ENCODE data around the gene CARD9. TPM values are rescaled to one million over a fixed set of nuclear protein-coding genes. Genes with fewer than 3 reads are reported as not detected.
A peak's percentile ranks its signal among the peaks of the same experiment; 100 is the strongest.

Gene CARD9
- total RNA-seq, 1 experiment from 2014 or later: 5.6 TPM

DNA sequence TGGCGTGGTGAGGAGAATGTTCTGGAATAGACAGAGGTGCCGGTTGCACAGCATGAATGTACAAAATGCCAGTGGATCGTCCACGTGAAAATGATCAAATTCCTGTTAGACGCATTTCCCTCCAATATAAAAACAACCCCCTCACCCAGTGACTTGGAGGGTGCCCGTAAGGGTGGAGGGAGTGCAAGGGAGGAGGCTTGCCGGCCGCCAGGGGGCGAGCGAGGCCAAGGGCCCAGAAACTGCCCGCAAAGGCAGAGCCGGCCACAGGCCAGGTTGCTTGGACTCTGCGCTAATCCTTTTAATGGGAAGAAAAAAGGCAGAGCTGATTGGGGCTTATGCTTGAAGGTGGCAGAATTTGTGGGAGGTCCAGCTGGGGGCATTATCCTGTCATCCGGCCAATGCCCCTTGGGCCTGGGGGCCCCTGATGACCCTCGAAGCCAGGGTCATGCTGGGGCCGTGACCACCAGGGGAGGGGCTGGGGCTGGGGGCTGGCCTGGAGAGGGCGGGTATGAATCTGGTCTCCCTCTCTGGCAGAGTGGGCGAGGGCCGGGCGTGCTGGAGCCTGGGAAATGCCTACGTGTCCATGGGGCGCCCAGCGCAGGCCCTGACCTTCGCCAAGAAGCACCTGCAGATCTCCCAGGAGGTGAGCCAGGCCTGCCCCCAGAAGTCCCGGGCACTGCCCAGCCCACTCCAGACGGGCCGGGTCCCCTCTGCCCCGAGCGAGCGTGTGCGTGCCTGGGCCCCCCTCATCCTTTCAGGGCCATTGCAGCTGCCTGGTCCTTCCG lies 34.1 kb downstream of the CARD9 start:
- H2BK12ac ChIP-seq (ENCODE audit: insufficient read length, low read depth, low read length): no peak overlapping the region
- no peak overlapping the region; the same call in 1 of the 2 replicates for H3K14ac ChIP-seq (ENCODE audit: insufficient read depth, low read length)
- peak overlapping the region in 1 of 2 experiments; percentile 31; a peak in 1 of 5 replicates for H3K4me3 Mint-ChIP-seq
- no peaks in the 10 kb centered on the region for H3K79me1 ChIP-seq (ENCODE audit: insufficient read depth, low read depth, low read length, poor library complexity, severe bottlenecking)
- H2BK15ac ChIP-seq (ENCODE audit: low read depth, low read length): no peak overlapping the region
- H3K27ac Mint-ChIP-seq: peak overlapping the region in 1 of 3 experiments; percentile 92; a peak in 2 of 7 replicates
- no peaks in the 10 kb centered on the region for H3K27me3 ChIP-seq (ENCODE audit: insufficient read depth, low read length)
- peaks cover 6 to 17% of the 10 kb centered on the region in 2 experiments; a peak in 3 of 4 replicates for H3K4me1 Mint-ChIP-seq
- no peaks in the 10 kb centered on the region for H3K9me3 ChIP-seq (ENCODE audit: control insufficient read depth, low read depth, low read length)
- H4K91ac ChIP-seq (ENCODE audit: insufficient read length, low read depth, low read length): no peak overlapping the region
- no peak overlapping the region for H2AFZ ChIP-seq (ENCODE audit: low read length)
- no peak overlapping the region for H2BK20ac ChIP-seq (ENCODE audit: low read depth, low read length, poor library complexity, severe bottlenecking)
- no peaks in the 10 kb centered on the region; the same call in 1 of the 2 replicates for H3K27me3 Mint-ChIP-seq (ENCODE audit: low read depth)
- DNase-seq: peak; percentile 78
- no peaks in the 10 kb centered on the region for H3K9me3 Mint-ChIP-seq
- no peaks in the 10 kb centered on the region for H4K20me1 ChIP-seq (ENCODE audit: control insufficient read depth, insufficient read depth, insufficient read length)
- no peaks in the 10 kb centered on the region; a peak in 1 of 7 replicates for H3K36me3 Mint-ChIP-seq (ENCODE audit: insufficient read depth in 1 of 3, low read depth in 3 of 3)
- no CpG with 5 or more reads among the region's 32 CpGs for WGBS (ENCODE audit: extremely low coverage, insufficient read length, low lambda C conversion rate)
- H3K4ac ChIP-seq (ENCODE audit: low read depth, low read length): no peak overlapping the region
- no peak overlapping the region for H4K8ac ChIP-seq (replicated peaks; ENCODE audit: insufficient read length, low read depth, low read length)
- no peak overlapping the region for H2AK5ac ChIP-seq (ENCODE audit: insufficient read length, low read length)
- no peak overlapping the region for H3K9ac ChIP-seq (ENCODE audit: extremely low read depth, insufficient read length, low read length)
- H3T11ph ChIP-seq (ENCODE audit: low read length): no peak overlapping the region
- H3K23ac ChIP-seq (ENCODE audit: insufficient read length, low read depth, low read length): no peak overlapping the region
- H2BK120ac ChIP-seq (ENCODE audit: low read depth, low read length, poor library complexity, severe bottlenecking): no peak overlapping the region
- no peak overlapping the region for H4K5ac ChIP-seq (ENCODE audit: insufficient read length, low read depth, low read length)
- no peak overlapping the region for H3K56ac ChIP-seq (ENCODE audit: insufficient read length, low read depth, low read length)
- no peak overlapping the region for H3K4me2 ChIP-seq (ENCODE audit: insufficient read depth, insufficient read length, low read length)
- TF ChIP-seq, protein P1, sequence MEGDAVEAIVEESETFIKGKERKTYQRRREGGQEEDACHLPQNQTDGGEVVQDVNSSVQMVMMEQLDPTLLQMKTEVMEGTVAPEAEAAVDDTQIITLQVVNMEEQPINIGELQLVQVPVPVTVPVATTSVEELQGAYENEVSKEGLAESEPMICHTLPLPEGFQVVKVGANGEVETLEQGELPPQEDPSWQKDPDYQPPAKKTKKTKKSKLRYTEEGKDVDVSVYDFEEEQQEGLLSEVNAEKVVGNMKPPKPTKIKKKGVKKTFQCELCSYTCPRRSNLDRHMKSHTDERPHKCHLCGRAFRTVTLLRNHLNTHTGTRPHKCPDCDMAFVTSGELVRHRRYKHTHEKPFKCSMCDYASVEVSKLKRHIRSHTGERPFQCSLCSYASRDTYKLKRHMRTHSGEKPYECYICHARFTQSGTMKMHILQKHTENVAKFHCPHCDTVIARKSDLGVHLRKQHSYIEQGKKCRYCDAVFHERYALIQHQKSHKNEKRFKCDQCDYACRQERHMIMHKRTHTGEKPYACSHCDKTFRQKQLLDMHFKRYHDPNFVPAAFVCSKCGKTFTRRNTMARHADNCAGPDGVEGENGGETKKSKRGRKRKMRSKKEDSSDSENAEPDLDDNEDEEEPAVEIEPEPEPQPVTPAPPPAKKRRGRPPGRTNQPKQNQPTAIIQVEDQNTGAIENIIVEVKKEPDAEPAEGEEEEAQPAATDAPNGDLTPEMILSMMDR (conservative IDR thresholded peaks at IDR 0.05): peak; percentile 99
- H3K79me2 ChIP-seq (ENCODE audit: insufficient read depth, low read length): no peaks in the 10 kb centered on the region
- no peaks in the 10 kb centered on the region for H3K4me1 ChIP-seq (ENCODE audit: insufficient read depth, low read length)
- H3K18ac ChIP-seq (ENCODE audit: insufficient read length, low read depth, low read length): no peak overlapping the region
- H3K27ac ChIP-seq (ENCODE audit: insufficient read length, low read depth, low read length): no peak overlapping the region
- no peaks in the 10 kb centered on the region for H3K23me2 ChIP-seq (ENCODE audit: insufficient read length, low read depth, low read length, poor library complexity, severe bottlenecking)
- no peak overlapping the region for H2BK5ac ChIP-seq (ENCODE audit: insufficient read length, low read length)

Measured in H9 (cell line).